Epithelial cell of esophagus (primary cell): ENCODE data around the gene NISCH.

Experiments used
- DNase-seq: peaks from one replicate; pipeline ENCODE4 v3.0.0; 2010; ENCODE audit warnings: low read depth
- H3K4me3 ChIP-seq: 2 replicates; pipeline ENCODE4 v1.5.1; 2011; ENCODE audit warnings: mild to moderate bottlenecking, low read length, control low read depth
- TF ChIP-seq, protein P1 (sequence below): IDR thresholded peaks from 2 replicates; pipeline ENCODE4 v1.5.1; 2011; ENCODE audit warnings: low read depth, mild to moderate bottlenecking, low read length, control low read depth, inconsistent platforms; ENCODE audit not compliant: insufficient read depth; ENCODE audit errors: missing control alignments

NISCH gene

DNA sequence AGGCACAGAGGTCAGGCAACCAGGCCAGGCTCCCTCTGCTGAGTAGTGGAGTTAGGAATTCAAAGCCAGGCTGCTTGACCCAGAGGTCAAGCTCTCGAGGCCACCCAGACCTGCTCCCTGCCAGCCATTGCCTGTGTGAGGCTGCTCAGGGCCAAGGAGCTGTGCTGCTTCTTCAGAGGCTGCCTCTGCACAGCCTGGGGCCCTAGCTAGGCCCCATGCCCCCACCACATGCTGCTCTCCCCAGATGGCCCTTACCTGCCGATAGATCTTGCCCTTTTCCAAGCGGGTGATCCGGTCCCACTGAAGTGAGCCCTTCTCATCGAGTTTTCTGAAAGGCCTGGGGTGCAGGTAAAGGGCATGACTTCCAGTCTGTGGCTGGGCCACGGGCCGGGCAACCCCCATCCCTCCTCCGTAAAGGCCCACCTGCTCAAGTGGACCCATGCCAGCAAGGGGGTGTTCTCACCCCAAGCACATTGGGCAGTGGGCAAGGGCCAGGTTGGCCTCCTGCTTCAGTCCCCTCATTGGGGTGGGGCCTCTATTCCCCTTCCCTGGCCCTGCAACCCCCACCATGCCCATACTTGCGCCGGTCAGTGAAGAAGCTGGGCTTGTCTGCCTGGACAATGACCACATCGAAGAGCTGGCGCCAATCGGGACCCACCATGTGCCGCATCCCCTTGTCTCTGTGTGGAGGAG lies 71.8 kb downstream of the NISCH start:
- TF ChIP-seq, protein P1, sequence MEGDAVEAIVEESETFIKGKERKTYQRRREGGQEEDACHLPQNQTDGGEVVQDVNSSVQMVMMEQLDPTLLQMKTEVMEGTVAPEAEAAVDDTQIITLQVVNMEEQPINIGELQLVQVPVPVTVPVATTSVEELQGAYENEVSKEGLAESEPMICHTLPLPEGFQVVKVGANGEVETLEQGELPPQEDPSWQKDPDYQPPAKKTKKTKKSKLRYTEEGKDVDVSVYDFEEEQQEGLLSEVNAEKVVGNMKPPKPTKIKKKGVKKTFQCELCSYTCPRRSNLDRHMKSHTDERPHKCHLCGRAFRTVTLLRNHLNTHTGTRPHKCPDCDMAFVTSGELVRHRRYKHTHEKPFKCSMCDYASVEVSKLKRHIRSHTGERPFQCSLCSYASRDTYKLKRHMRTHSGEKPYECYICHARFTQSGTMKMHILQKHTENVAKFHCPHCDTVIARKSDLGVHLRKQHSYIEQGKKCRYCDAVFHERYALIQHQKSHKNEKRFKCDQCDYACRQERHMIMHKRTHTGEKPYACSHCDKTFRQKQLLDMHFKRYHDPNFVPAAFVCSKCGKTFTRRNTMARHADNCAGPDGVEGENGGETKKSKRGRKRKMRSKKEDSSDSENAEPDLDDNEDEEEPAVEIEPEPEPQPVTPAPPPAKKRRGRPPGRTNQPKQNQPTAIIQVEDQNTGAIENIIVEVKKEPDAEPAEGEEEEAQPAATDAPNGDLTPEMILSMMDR: no peak
- no peak overlapping the region for H3K4me3 ChIP-seq
- no peak for DNase-seq

DNA sequence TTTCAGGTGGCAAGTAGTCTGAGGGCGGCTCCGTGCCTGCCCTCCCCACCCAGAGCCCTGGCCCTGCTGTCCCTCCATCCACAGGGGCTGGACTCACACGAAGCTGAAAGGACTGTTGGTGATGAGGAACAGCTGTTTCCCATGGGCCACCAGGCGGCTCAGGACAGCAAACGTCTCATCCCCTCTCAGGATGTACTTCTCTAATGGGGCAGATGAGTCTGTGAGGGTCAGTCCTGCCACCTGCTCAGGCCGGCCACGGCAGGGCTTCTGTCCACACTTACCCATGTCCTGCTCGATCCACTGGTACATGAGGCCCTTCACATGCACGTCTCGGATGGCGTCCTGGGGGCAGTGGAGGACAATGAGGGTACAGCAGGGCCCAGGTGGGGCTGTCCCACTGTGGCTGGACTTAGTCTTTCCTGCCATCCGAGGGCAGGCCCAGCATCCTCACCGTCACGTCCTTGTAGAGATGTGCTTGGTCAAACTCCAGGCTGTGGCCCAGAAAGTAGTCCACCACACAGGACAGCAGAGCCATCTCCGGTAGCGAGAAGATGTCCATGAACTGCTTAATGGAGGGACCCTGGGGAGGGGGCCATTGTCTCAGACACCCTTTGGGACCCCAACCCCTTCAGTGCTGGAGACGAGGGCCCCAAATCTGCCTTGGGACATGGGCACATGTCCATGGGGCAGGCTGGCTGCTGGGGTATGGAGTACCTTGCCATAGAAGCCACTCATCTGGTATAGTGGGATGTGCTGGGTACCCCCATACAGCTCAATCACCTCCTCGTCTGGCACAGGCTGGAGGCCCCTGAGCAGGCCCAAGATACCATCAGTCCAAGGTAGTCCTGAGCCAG lies 72.6 kb downstream of the NISCH start:
- TF ChIP-seq, protein P1: no peak
- H3K4me3 ChIP-seq: no peak overlapping the region
- no peak for DNase-seq

DNA sequence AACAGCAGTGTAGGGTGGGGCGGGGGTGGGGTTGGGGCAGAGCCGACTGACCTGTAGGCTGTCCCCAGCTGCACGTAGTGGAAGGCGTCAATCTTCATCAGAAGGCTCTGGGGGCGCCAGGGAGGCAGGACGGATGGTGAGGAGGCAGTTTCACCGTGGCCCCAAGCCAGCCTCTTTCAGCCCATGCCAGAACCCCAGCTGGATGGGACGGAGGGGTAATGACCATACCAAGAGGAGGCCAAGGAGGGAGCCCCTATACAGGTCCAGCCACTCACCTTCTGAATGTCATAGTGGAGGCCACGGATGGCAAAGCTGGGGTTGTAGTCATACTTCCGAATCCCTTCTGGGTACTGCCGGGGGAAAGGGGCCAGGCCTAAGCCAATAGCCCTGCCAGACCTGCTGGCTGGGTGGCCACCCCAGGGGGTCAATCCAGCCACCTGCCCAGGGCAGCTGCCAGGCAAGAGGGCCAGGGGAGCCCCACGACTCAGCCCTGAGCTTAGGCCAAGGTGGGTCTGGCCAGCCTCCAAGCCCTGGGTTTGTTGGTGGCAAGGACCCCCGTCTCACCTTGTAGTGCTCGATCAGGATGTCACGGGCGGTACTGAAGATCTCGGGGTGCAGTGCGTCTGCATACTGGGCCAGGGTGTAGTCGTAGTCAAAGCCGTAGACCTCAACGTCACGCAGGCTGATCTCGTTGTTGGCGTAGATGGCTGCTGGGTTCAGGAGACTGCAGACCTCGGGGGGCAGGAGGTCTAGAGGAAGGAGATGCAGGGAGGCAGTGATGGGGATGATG lies 73.4 kb downstream of the NISCH start:
- TF ChIP-seq, protein P1: no peak
- H3K4me3 ChIP-seq: no peak overlapping the region
- no peak for DNase-seq

DNA sequence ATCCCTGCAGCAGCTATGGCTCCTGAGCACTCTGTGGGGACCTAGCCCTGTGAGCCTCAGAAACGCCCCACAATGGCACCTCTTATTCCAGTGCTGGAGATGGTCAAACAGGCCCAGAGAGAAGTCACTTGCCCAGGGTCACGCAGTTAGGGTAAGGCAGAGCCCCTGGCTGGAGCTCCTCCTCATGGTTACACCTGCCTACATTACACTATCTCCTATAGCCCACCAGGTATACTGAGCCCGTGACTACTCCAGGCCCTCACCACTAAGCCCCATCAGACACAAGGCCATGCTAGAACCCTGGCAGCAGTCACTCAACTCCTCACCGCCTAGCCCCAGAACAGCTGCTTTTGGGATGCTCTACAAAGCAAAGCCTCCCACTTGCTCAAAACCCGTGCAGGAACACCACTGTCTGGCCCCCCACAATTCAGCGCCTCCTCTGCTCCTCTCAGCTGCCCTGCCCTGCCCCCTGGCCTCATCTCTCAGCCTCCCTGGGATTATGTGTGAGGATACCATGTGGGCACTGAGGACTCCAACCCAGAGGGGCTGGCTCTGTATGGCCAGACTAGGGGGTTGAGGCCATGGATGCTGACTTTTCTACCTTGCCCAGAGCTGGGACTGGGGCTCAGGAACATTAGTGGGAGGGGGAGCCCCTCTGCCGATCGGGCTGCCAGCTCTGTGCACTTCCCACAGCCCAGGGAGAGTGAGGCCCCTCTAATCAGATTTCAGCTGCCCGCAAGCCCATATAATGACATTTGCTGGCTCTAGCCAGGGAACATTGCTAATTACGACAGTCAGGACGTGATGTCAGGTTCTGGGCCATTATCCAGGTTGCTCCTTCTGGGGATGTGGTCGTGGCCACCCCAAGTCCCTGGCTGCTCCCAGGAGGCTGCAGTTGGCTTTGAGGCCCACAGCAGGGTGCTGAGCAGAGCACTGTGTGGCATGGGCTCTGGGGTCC lies 74.3 kb downstream of the NISCH start:
- TF ChIP-seq, protein P1: no peak
- DNase-seq: no peak

DNA sequence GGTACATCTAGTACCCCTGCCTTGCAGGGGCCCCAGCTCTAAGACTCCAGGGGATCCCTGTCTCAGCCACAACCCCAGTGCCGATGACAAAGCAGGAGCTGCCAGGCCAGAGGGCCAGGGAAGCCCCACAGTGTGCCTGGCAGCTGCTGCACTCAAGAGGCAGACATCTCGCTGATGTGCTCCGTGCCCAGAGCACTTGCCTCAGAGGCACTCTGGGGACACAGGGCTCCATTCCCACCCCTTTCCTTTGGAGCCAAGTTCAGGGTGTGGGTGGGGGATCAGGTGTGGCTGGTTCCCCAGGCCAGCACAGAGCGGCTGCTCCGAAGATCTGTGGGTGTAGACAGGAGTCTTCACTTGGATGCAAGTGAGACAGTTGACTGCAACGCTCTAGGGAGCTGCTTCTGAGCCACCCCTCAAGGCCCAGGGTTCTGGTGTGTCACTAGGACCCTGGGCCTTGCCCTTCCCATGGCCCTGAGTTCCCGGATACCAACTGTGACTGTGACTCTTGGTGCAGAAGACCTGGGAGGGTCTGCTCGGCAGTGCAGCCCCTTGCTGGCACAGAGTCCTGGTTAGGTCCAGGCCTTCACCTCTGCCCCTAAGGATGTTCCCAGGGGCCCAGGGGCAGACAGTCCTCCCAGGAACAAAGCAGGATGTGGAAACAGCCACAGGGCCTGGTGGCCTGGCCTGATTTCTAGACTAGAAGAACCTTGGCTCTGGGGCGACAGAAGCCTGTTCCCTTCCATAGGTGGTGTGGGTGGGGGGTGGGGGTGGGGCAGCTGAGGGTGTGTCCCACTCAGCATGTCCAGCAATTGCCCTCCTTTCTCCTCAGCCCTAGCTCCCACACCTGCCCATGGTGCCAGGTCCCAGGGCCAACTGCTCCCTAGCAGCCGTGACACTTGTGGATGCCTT lies 75.8 kb downstream of the NISCH start:
- H3K4me3 ChIP-seq: no peak overlapping the region
- TF ChIP-seq, protein P1: no peak
- DNase-seq: no peak

More for the DNA sequence above, 74.3 kb downstream of the NISCH start:
- H3K4me3 ChIP-seq: no peak overlapping the region
